Gastroesophageal sphincter (tissue), 3 donors: ENCODE measurements around the gene SYNM.

Experiments used
- POLR2AphosphoS5 ChIP-seq: sonication (generic); formaldehyde crosslinking; IDR thresholded peaks from one replicate; pipeline ENCODE4 v1.6.1; 2017; ENCODE audit warnings: antibody characterized with exemption
- TF ChIP-seq, protein P1 (sequence below), 4 experiments: fragments of 200-600 bp in 2 of 4; fragments of 450-650 bp in 2 of 4; sonication (generic) in 1 of 4; IDR thresholded peaks; one replicate each; pipeline ENCODE4 v1.5.1; 2017 to 2019; ENCODE audit warnings: antibody characterized with exemption in 4 of 4, mild to moderate bottlenecking in 2 of 4, moderate library complexity in 2 of 4

DNA sequence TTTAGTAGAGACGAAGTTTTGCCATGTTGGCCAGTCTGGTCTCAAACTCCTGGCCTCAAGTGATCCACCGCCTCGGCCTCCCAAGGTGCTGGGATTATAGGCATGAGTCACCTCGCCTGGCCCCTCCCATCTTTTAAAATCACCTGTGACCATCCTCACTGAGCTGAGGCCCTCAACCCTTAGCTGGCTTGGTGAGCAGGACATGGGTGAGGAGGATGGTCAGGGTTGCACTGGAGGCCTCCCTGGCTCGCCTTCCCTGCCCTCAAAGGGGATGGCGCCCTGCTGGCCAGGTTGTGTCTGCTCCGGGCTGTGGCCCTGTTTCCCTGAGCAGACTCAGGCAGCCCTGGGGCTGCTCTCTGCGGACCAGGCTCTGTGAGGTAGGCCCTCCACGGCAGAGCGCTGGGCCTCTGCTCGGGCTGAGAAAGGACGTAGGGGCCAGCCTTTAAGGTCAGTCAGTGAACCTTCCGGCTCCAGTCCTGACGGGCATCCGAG is 33.7 kb downstream of the SYNM start:
- TF ChIP-seq, protein P1, sequence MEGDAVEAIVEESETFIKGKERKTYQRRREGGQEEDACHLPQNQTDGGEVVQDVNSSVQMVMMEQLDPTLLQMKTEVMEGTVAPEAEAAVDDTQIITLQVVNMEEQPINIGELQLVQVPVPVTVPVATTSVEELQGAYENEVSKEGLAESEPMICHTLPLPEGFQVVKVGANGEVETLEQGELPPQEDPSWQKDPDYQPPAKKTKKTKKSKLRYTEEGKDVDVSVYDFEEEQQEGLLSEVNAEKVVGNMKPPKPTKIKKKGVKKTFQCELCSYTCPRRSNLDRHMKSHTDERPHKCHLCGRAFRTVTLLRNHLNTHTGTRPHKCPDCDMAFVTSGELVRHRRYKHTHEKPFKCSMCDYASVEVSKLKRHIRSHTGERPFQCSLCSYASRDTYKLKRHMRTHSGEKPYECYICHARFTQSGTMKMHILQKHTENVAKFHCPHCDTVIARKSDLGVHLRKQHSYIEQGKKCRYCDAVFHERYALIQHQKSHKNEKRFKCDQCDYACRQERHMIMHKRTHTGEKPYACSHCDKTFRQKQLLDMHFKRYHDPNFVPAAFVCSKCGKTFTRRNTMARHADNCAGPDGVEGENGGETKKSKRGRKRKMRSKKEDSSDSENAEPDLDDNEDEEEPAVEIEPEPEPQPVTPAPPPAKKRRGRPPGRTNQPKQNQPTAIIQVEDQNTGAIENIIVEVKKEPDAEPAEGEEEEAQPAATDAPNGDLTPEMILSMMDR (IDR thresholded peaks at IDR 0.05), result peak in 2 of 4 experiments; percentile 24 to 34
- no peak for TF ChIP-seq POLR2AphosphoS5
